K562 (cell line): Measurements from ENCODE around the gene SLC30A10. TPM values are rescaled to one million over a fixed set of nuclear protein-coding genes. Genes with fewer than 3 reads are reported as not detected.

Source experiments
- ARID2 ChIP-seq: fragments of 450-650 bp; IDR thresholded peaks from 2 replicates; pipeline ENCODE4 v1.6.1; 2017; ENCODE audit warnings: antibody characterized with exemption, mild to moderate bottlenecking
- ARNT ChIP-seq, 2 experiments: fragments of 450-650 bp; IDR thresholded peaks; 2 replicates each; pipeline ENCODE4 v1.6.1; 2016; ENCODE audit warnings: mild to moderate bottlenecking in 1 of 2
- CBX5 ChIP-seq: IDR thresholded peaks from 2 replicates; pipeline ENCODE4 v1.6.1; 2014; ENCODE audit warnings: low read depth, borderline replicate concordance
- CXXC5 ChIP-seq: fragments of 250-450 bp; sonication (Bioruptor Pico); IDR thresholded peaks from 2 replicates; pipeline ENCODE4 v1.8.0; 2022; ENCODE audit warnings: inconsistent platforms, mild to moderate bottlenecking, moderate library complexity
- EHMT2 ChIP-seq: fragments of 450-650 bp; IDR thresholded peaks from 2 replicates; pipeline ENCODE4 v1.6.1; 2018; ENCODE audit warnings: antibody characterized with exemption
- ELF4 ChIP-seq: fragments of 450-650 bp; formaldehyde crosslinking; IDR thresholded peaks from 2 replicates; pipeline ENCODE4 v1.4.0; 2022; ENCODE audit warnings: missing genetic modification characterization
- ETV1 ChIP-seq: fragments of 450-650 bp; conservative IDR thresholded peaks from 2 replicates; pipeline ENCODE4 v1.6.1; 2016; ENCODE audit warnings: missing genetic modification characterization, control low read depth, low read depth, missing compliant biosample characterization
- GATAD2A ChIP-seq: fragments of 450-650 bp; IDR thresholded peaks from 2 replicates; pipeline ENCODE4 v1.6.1; 2017
- MTA1 ChIP-seq: fragments of 450-650 bp; IDR thresholded peaks from 2 replicates; pipeline ENCODE4 v1.6.1; 2017; ENCODE audit warnings: borderline replicate concordance
- MTA2 ChIP-seq: fragments of 450-650 bp; IDR thresholded peaks from 2 replicates; pipeline ENCODE4 v1.6.1; 2016; ENCODE audit warnings: low read depth
- POLR2AphosphoS2 ChIP-seq: IDR thresholded peaks from 2 replicates; pipeline ENCODE4 v1.6.1; 2012; ENCODE audit warnings: low read length, improper control_type of control experiment
- STAT5A ChIP-seq: IDR thresholded peaks from 2 replicates; pipeline ENCODE4 v1.6.1; 2012; ENCODE audit warnings: low read length, inconsistent platforms, borderline replicate concordance
- ZEB2 ChIP-seq: fragments of 450-650 bp; IDR thresholded peaks from 2 replicates; pipeline ENCODE4 v1.6.1; 2016
- ZNF408 ChIP-seq: fragments of 250-450 bp; sonication (Bioruptor Pico); IDR thresholded peaks from 2 replicates; pipeline ENCODE4 v1.4.0; 2020; ENCODE audit warnings: low read depth, mild to moderate bottlenecking, moderate library complexity
- ZNF551 ChIP-seq: fragments of 250-450 bp; sonication (Bioruptor Pico); IDR thresholded peaks from 2 replicates; pipeline ENCODE4 v1.5.0; 2021; ENCODE audit warnings: mild to moderate bottlenecking, moderate library complexity
- polyA plus RNA-seq, 8 experiments: library from polyadenylated mRNA; depleted of rRNA in 4 of 8; stranded (reverse) in 5 of 8; unstranded in 3 of 8; fragments of >200 nt; fragmentation: Nextera tagmentation in 2 of 8; fragmentation: Illumina TruSeq in 1 of 8; extraction: Ambion mirVana in 2 of 8; extraction: Trizol in 1 of 8; gene quantifications; 2 replicates each; pipeline versions ENCODE4 v1.2.1 to v1.2.3, GENCODE V29; 2011 to 2014; ENCODE audit warnings: inconsistent platforms in 1 of 8, missing spikeins in 1 of 8
- total RNA-seq, 7 experiments: library from RNA; depleted of rRNA in 6 of 7; stranded (reverse); fragments of >200 nt in 6 of 7; fragmentation: Illumina TruSeq in 2 of 7; extraction: Trizol in 2 of 7; gene quantifications; 2 replicates each; pipeline versions ENCODE4 v1.2.1 to v1.2.3, GENCODE V29; 2011 to 2021; ENCODE audit warnings: low replicate concordance in 1 of 7
- TF ChIP-seq, protein P1 (sequence below): fragments of 250-450 bp; sonication (Bioruptor Pico); IDR thresholded peaks from 2 replicates; pipeline ENCODE4 v1.5.0; 2021; ENCODE audit warnings: mild to moderate bottlenecking, borderline replicate concordance
- TF ChIP-seq, protein P2 (sequence below), 2 experiments: fragments of 450-650 bp in 1 of 2; IDR thresholded peaks; 2 replicates each; pipeline ENCODE4 v1.6.1; 2011 to 2017; ENCODE audit warnings: low read depth in 2 of 2, antibody characterized with exemption in 1 of 2, borderline replicate concordance in 1 of 2, low read length in 1 of 2, mild to moderate bottlenecking in 1 of 2, mixed read lengths in 1 of 2; ENCODE audit not compliant: control insufficient read depth in 1 of 2
- TF ChIP-seq, protein P3 (sequence below), 2 experiments: fragments of 450-650 bp; IDR thresholded peaks; 2 replicates each; pipeline ENCODE4 v1.6.1; 2016
- TF ChIP-seq, protein P4 (sequence below): fragments of 250-450 bp; sonication (Bioruptor Pico); IDR thresholded peaks from 2 replicates; pipeline ENCODE4 v1.5.0; 2020; ENCODE audit warnings: mild to moderate bottlenecking, borderline replicate concordance

Gene SLC30A10
- total and polyA plus RNA-seq, 9 of the 15 experiments (the other 6 are each of a cell fraction or from before 2014, with no cell fraction given) = 2.6 to 11.3 (median 7.1) TPM

DNA sequence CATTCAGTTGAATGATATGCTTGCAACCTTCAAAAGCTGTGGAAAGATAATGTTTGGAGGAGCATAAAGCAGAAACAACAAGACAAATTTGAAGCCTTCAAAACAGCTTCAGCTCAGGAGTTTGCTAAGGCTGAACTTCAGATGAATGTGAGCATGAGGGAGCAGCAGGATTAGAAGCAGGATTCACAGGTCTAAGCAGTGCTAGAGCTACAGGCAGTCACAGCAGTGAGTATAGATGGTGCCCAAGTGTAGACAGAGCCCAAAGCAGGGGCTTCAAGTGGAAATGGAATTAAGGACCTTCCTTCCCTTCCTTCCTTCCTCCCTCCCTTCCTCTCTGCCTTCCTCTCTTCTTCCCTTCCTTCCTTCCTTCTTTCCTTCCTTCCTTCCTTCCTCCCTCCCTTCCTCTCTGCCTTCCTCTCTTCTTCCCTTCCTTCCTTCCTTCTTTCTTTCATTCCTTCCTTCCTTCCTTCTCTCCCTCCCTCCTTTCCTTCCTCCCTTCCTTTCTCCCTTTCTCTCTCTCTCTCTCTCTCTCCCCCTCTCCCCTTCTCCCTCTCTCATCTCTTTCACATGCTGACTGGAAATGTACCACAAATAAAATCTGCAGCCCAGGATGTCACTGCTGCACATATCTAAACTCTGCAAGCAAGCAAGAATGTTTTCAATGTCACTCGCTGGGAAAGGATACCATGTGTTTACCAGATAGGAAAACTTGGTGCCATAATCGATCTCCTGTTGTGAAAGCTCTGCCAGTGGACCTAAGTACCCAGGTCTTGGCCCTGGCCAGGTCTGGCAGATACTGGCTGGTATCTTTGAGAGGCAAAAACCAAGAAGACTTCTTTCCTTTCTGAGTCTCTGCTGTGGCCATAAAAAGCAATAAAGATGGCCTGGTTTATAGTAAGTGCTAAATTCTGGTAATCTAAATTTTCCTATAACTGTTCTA lies 13.1 kb upstream of the SLC30A10 start (continued):
- TF ChIP-seq, protein P1, sequence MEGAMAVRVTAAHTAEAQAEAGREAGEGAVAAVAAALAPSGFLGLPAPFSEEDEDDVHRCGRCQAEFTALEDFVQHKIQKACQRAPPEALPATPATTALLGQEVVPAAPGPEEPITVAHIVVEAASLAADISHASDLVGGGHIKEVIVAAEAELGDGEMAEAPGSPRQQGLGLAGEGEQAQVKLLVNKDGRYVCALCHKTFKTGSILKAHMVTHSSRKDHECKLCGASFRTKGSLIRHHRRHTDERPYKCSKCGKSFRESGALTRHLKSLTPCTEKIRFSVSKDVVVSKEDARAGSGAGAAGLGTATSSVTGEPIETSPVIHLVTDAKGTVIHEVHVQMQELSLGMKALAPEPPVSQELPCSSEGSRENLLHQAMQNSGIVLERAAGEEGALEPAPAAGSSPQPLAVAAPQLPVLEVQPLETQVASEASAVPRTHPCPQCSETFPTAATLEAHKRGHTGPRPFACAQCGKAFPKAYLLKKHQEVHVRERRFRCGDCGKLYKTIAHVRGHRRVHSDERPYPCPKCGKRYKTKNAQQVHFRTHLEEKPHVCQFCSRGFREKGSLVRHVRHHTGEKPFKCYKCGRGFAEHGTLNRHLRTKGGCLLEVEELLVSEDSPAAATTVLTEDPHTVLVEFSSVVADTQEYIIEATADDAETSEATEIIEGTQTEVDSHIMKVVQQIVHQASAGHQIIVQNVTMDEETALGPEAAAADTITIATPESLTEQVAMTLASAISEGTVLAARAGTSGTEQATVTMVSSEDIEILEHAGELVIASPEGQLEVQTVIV = no peak
- TF ChIP-seq CBX5 (no peak), ELF4 (peak; percentile 69; the same call in 1 of the 2 replicates), ZNF551 (CRISPR knock-in tag) (no peak), MTA2 (0 out of 2 replicates have a peak, but pooled peaks have one; percentile 23), MTA1 (0 out of 2 replicates have a peak, but pooled peaks have one; percentile 66), ARNT (IDR thresholded peaks at IDR 0.05) (no peak), POLR2AphosphoS2 (no peak), EHMT2 (0 out of 2 replicates have a peak, but pooled peaks have one; percentile 41), ARID2 (0 out of 2 replicates have a peak, but pooled peaks have one; percentile 20), CXXC5 (no peak), STAT5A (no peak), GATAD2A (peak; percentile 66; the same call in 1 of the 2 replicates), ETV1 (tag) (no peak), ZNF408 (CRISPR knock-in tag) (no peak), ZEB2 (no peak)
- TF ChIP-seq, protein P2, sequence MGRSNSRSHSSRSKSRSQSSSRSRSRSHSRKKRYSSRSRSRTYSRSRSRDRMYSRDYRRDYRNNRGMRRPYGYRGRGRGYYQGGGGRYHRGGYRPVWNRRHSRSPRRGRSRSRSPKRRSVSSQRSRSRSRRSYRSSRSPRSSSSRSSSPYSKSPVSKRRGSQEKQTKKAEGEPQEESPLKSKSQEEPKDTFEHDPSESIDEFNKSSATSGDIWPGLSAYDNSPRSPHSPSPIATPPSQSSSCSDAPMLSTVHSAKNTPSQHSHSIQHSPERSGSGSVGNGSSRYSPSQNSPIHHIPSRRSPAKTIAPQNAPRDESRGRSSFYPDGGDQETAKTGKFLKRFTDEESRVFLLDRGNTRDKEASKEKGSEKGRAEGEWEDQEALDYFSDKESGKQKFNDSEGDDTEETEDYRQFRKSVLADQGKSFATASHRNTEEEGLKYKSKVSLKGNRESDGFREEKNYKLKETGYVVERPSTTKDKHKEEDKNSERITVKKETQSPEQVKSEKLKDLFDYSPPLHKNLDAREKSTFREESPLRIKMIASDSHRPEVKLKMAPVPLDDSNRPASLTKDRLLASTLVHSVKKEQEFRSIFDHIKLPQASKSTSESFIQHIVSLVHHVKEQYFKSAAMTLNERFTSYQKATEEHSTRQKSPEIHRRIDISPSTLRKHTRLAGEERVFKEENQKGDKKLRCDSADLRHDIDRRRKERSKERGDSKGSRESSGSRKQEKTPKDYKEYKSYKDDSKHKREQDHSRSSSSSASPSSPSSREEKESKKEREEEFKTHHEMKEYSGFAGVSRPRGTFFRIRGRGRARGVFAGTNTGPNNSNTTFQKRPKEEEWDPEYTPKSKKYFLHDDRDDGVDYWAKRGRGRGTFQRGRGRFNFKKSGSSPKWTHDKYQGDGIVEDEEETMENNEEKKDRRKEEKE (IDR thresholded peaks at IDR 0.05; ENCODE audit: borderline replicate concordance in 1 of 2, control insufficient read depth in 1 of 2, low read depth in 2 of 2, low read length in 1 of 2) = peak in 1 of 2 experiments; percentile 12; a peak in 1 of 4 replicates
- TF ChIP-seq, protein P3, sequence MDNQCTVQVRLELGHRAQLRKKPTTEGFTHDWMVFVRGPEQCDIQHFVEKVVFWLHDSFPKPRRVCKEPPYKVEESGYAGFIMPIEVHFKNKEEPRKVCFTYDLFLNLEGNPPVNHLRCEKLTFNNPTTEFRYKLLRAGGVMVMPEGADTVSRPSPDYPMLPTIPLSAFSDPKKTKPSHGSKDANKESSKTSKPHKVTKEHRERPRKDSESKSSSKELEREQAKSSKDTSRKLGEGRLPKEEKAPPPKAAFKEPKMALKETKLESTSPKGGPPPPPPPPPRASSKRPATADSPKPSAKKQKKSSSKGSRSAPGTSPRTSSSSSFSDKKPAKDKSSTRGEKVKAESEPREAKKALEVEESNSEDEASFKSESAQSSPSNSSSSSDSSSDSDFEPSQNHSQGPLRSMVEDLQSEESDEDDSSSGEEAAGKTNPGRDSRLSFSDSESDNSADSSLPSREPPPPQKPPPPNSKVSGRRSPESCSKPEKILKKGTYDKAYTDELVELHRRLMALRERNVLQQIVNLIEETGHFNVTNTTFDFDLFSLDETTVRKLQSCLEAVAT (IDR thresholded peaks at IDR 0.05) = peak; percentile 15 to 34; a peak in 1 of 4 replicates
- TF ChIP-seq, protein P4, sequence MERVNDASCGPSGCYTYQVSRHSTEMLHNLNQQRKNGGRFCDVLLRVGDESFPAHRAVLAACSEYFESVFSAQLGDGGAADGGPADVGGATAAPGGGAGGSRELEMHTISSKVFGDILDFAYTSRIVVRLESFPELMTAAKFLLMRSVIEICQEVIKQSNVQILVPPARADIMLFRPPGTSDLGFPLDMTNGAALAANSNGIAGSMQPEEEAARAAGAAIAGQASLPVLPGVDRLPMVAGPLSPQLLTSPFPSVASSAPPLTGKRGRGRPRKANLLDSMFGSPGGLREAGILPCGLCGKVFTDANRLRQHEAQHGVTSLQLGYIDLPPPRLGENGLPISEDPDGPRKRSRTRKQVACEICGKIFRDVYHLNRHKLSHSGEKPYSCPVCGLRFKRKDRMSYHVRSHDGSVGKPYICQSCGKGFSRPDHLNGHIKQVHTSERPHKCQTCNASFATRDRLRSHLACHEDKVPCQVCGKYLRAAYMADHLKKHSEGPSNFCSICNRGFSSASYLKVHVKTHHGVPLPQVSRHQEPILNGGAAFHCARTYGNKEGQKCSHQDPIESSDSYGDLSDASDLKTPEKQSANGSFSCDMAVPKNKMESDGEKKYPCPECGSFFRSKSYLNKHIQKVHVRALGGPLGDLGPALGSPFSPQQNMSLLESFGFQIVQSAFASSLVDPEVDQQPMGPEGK (CRISPR knock-in tag) = no peak
